GM18861 (cell line): ENCODE results near the gene HFM1.
"Not testable (repeated sequence)": the region's sequence is repeated elsewhere in the genome, so short reads cannot be mapped to it uniquely, and the experiment has no call there.

Source experiments
- ATAC-seq: cut with Tn5 transposase; IDR thresholded peaks from one replicate; pipeline ENCODE4 v1.9.1; 2021; ENCODE audit not compliant: unreplicated experiment

The HFM1 gene

GRCh38 chr1:91404151-91405012 is at the start of gene HFM1:
HFM1 (minus strand) TSS chr1:91404837; CDS start chr1:91401082, 3,755 bp downstream.
- ATAC-seq, result peak; percentile 83

- ATAC-seq, result no peak
Measured at GRCh38 chr1:91454136-91454535, 49.5 kb upstream of the HFM1 start.

GRCh38 chr1:91450260-91450659 is 45.6 kb upstream of the HFM1 start:
- no peak for ATAC-seq

- not testable (repeated sequence) for ATAC-seq
Measured at GRCh38 chr1:91447782-91448181, 43.1 kb upstream of the HFM1 start.

- ATAC-seq, result not testable (repeated sequence)
Measured at GRCh38 chr1:91441980-91442379, 37.3 kb upstream of the HFM1 start.

GRCh38 chr1:91440847-91441246 is 36.2 kb upstream of the HFM1 start:
- no peak for ATAC-seq

- no peak for ATAC-seq
Measured at GRCh38 chr1:91439016-91439415, 34.4 kb upstream of the HFM1 start.

GRCh38 chr1:91428182-91428798 is 23.7 kb upstream of the HFM1 start:
- ATAC-seq, result no peak

GRCh38 chr1:91427741-91428140 is 23.1 kb upstream of the HFM1 start:
- no peak for ATAC-seq

- ATAC-seq, result not testable (repeated sequence)
Measured at GRCh38 chr1:91422523-91422922, 17.9 kb upstream of the HFM1 start.

- ATAC-seq, result no peak
Measured at GRCh38 chr1:91412371-91412770, 7.7 kb upstream of the HFM1 start.

GRCh38 chr1:91406773-91407389 is 2.2 kb upstream of the HFM1 start:
- no peak for ATAC-seq

GRCh38 chr1:91402023-91402422 is 2.6 kb downstream of the HFM1 start:
- no peak for ATAC-seq

GRCh38 chr1:91400133-91400725 is 4.4 kb downstream of the HFM1 start:
- ATAC-seq, result no peak

- ATAC-seq, result no peak
Measured at GRCh38 chr1:91398291-91398690, 6.3 kb downstream of the HFM1 start.

- no peak for ATAC-seq
Measured at GRCh38 chr1:91397605-91398004, 7.0 kb downstream of the HFM1 start.

- ATAC-seq, result no peak
Measured at GRCh38 chr1:91393042-91393441, 11.6 kb downstream of the HFM1 start.

- ATAC-seq, result no peak
Measured at GRCh38 chr1:91386109-91386508, 18.5 kb downstream of the HFM1 start.

- ATAC-seq, result no peak
Measured at GRCh38 chr1:91383456-91383855, 21.2 kb downstream of the HFM1 start.

GRCh38 chr1:91381844-91382243 is 22.8 kb downstream of the HFM1 start:
- no peak for ATAC-seq

- no peak for ATAC-seq
Measured at GRCh38 chr1:91374086-91374485, 30.6 kb downstream of the HFM1 start.

GRCh38 chr1:91372230-91372629 is 32.4 kb downstream of the HFM1 start:
- not testable (repeated sequence) for ATAC-seq
